ENCODE data around the gene TBC1D22A.

Gene TBC1D22A

DNA sequence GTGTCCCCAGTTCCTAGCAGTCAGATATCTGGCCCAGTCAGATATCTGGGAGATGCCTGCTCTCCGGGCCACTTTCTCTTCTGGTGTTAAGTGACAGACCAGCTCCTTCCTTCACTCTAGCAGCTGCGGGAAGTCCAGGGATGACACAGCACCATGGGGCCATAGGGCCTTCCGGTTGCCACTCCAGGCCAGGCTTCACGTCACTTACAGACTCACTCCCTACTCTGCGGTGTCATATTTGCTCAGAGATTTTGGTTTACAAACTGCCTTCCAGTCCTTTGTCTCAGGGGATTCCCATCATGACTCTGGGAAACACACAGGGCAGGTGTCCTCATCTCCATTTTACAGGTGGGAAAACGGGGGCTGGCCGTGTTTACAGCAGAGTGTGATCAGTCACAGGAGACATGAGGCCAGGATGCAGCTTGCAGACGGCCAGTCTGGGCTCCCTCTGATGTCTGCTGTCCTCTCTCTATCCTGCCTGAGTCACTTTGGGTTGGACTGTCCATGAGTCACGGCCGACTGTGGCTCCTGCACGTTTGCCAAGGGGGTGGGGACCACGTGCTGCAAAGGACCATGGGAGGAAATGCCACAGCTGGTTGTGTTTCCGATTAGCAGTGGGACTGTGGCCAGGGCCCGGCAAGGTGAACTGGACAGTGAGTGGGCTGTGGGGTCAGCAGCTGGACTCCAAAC is 8.2 kb upstream of the TBC1D22A start:
- peak; percentile 96 for DNase-seq

DNA sequence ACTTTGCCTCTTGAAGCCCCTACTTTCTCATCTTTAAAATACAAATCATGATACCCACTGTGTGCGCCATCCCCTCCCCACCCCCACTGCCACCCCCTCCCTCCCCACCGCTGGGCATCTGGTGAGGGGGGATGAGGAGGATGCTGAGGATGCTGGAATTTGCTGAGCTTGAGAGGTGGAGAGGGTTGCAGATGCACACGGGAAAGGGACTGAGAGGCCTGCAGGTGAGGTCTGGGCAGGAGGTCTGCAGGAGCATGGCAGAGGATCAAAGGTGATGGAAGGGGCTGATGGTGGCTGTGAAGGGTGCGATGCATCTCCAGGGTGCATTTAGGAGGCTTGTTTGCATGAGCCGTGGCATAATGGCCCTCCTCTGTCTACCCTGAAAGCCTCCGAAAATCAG is 7.6 kb upstream of the TBC1D22A start:
- no peak for DNase-seq

DNA sequence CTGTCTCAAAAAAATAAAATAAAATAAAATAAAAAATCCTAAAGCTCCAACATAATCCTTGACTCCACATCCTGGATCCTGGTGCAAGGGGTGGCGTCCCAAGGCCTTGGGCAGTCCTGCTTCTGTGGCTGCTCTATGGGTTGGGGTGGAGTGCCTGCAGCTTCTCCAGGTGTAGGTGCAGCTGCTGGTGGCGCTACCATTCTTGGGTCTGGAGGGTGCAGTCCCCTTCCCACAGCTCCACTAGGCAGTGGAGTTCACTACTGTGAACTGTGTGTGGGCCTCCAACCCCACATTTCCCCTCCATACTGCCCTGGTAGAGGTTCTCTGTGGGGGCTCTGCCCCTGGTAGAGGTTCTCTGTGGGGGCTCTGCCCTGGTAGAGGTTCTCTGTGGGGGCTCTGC is 6.9 kb upstream of the TBC1D22A start:
- DNase-seq: no peak

DNA sequence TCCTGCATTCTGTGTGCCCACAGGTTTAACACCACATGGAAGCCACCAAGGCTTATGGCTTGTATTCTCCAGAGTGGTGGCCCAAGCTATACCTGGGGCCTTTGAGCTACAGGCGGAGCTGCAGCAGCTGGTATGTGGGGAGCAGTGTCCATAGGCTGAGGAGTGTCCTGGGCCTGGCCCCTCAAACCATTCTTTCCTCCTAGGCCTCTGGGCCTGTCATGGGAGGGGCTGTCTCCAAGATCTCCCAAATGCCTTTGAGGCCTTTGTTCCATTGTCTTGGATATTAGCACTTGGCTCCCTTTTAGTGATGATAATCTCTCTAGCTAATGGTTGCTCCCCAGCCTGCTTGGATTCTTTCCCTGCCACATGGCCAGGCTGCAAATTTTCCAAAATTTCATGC is 6.4 kb upstream of the TBC1D22A start:
- DNase-seq: no peak

DNA sequence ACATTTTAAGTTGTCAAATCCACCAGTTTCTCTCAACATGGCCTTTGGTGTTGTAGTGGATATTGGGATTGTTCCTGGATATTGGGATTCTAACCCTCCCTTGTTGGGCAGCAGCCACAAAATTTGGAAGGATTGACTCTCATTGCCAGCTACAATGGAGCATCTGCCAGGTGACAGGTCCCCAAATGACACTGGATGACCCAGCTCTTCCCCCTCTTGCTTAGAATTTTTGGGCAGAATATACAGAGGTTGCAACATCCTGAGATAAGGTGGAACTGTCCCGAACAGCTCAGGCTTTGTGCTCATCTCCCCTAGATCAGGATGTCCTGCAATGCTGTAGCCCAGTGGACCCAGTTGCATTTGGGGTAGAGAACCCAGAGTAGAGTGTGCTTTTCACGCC is 5.3 kb upstream of the TBC1D22A start:
- no peak for DNase-seq

DNA sequence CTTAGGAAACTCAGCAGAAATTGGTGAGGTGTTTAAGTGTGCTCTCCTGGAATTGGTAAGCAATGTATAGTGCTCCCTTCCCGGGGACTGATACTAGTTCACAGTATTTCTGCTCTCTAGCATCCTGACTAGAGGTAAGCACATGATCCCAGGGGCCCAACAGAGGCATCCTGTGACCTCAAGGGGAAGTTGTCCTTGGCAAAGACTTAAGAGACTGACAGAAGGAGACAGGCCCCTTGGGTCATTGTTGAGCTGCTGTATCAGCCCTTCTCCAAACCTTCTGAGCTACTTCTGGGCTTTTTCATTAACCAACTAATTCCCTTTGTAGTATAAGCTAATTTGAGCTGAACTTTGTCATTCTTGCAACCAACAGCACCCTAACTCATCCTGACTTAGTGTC is 4.3 kb upstream of the TBC1D22A start:
- peak; percentile 54 for DNase-seq

DNA sequence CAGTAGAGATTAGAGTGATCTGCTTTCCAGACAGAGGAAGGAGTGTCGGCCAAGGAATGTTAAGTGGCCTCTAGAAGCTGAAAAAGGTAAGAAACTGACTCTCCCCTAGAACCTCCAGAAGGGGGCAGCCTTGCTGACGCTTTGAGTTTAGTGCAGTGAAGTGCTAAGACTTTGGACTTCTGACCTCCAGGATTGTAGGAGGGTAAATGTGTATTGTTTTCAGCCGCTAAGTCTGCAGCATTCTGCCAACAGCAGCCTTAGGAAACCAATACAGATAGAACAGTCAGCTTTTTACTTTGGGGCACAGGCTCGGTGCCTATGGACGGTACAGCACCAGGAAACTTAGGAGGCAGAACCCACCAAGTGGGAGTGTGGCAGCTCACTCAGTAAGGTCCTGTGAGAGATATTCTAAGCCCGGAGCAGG is 3.6 kb upstream of the TBC1D22A start:
- peak; percentile 79 for DNase-seq

DNA sequence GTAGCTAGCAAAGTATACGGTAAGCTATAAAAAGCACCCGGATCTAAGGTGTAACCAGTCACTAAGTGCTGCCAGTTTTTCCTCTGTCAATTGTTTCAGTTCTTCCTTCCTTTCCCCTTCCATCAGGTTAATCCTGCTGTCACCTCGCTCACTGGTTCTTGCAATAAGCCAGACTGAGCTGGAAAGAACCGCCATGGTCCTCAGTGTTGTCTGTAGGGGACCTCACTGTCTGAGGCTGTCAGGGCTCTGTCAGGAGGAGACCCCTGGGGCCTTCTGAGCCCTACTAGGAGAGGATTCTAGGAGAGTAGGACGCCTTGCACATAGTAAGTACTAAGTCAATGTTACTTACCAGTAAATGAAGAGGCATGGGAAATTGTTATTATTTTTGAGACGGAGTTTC is 1.4 kb upstream of the TBC1D22A start:
- DNase-seq: no peak

DNA sequence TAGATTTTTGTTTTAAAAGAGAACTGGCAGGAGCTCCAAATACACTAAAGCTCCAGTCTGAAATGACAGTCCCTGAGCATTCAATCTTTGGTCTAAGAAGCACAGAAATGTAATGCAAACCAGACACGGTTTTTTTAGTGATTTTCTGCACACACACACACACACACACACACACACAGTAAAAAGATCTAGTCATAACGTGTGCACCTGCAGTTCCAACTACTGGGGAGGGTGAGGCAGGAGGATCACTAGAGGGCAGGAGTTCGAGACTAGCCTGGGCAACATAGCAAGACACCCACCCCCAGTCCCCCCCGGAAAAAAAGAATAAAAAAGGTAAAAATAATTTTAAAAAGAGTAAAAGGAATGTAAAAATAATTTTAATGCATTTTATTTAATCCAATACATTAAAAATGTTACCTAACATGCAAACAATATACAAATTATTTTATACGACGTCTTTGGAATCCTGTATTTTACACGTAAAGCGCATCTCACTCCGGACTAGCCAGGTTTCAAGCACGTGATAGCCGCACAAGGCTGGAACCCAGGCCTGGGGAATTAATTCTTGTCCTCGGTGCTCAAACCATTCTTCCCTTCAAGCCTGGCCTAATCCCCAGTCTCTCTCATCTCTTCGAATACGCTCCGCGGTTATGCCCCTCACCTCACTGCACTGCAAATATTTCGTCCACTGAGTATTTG is 762 bp upstream of the TBC1D22A start:
- no peak for DNase-seq

DNA sequence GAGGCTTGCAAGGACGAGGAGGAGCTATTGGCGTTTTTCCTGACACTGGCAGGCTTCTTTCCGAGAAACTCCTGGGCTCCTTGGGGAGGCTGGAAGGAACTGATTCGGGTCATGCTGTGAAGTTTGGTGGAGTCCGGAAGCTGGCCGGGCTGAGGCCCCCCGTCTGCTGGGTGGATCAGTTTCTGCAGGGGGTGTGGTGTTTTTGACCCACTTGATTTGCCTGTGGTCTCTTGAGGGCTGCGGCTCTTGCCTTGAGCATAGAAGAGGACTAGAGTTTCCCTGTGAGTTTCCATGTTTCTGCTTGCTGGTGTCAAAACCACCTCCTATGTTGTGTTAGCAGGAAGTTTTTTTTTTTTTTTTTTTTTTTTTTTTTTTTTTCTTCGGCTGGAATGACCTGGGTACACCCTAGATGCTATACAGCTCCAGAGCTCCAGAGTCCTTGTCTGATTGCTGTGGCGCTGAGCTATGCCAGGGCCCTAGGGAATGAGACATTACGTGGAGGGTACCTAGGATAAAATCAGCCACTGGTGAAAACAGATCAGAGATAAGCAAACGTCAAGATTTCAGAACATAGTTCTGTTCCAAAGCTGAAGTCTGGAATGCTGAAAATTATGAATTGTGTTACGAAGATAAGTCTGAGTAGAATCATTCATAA is 728 bp downstream of the TBC1D22A start:
- DNase-seq: no peak

DNA sequence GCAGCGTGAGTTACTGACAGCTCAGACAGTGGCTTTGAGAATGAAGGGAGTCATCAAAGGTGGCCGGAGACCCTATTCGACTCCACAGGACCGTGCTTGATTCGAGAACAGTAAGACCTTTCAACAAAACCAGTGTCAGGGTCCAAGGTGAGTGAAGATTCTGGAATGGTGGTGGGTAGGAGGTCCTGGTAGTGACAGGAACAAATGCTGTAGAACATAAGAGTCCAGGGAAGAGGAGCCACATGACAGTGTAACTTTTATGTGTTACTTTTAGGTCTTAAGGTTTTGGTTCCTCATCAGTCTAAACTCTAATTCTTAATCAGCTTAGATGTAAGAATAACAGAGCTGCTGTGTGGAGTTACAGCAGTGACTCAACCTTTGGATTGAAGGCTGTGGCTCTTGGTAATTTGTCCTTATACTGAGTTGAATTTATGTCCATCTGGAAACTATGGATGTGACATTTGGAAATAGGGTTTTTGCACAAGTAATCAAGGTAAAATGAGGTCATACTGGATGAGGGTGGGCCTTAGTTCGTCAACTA is 1.8 kb downstream of the TBC1D22A start:
- DNase-seq: peak; percentile 51

DNA sequence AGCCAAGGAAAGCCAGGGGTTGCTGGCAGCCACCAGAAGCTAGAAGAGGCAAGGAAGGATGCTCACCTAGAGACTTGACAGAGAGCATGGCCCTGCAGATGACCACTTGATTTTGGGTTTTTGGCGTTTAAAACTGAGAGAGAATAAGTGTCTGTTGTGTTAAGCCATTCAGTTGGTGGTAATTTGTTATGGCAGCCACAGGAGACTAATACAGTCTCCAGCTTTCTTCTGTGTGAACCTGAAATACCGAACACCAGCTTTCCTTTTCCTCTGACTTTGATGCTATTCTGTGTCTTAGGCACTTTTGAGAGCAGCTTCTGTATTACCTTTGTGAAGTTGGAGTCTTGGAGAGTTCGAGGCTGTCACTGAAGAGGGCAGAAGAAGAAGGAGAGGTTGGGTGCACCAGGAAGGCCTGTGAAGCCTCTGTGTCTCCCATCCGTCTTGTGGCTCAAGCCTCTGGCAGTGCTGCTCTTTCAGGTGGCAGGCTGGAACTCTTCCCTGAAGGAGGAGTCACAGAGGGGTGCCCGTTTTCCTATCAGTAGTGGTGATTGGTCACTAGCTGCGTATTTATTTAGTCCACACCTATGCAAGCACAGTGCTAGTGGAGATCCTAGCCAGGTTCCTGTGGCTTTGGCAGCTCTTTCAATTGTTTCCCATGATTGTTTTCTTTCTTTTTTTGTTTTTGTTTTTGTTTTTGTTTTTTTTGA is 2.5 kb downstream of the TBC1D22A start:
- DNase-seq: no peak

DNA sequence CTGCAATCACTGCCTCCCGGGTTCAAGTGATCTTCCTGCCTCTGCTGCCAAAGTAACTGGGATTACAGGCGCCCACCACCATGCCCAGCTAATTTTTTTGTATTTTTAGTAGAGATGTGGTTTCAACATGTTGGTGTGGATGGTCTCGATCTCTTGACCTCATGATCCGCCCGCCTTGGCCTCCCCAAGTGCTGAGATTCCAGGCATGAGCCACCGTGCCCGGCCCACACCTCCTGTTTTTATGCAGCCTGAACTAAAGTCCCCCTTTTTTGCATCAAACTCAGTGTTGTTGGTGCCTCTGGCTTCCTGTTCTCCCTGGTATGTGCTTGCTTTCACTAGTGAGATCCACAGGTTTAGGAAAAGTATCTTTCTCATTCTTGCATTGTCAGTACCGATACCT is 4.2 kb downstream of the TBC1D22A start:
- no peak for DNase-seq

DNA sequence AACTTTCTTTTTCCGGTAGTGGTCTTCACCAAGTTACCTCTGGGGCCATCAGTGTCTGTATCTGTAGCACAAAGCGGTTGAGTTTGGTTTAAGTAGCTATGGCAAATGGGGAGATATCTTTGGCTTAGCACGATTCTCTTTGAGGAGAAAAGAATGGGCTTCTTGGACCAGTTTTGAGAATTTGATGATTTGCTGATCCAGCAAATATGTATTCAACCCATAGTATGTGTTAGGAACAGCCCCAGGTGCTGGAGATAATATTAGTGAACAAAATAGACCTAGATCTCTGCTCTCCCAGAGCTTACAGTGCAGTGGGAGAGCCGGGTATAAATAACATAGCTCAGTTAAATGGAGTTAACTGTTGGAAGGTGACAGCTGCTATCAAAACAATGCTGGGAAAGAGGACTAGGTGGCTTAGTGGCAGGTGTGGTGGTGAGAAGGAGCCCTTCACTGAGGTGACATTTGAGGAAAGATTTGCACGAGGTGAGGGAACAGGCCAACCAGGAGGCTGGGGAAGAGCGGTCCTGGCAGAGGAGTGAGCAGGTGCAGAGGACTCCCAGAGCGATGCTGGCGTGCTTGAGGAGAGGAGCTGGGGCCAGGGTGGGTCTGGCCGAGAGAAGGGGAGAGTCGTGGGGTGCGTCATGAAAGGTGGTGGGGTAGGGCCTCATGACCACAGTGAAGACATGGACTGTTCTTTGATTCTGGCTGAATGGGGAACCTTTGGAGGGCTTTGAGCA is 5.0 kb downstream of the TBC1D22A start:
- DNase-seq: no peak

DNA sequence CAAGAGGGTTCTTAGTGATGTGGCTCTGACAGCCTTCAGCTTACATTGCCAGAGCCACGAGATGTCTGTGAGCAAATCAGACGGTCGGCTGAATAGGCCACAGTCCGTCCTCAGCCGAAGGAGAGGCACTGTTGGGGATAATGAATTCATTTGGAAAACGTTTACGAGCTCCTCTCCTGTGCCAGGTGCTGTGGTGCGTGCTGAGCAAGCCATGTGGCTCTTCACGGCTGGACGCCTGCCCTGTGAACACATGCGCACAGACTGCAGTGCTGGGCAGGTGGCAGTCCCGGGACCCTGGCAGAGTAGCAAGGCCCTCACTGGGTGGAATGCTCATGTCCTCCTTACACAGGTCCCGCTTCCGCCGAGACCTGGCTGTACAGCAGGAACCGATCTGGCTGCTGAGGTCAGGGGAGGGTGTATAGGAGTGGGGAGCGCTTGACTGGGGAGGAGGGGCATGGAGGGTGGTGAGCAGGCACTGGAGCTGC is 6.8 kb downstream of the TBC1D22A start:
- DNase-seq: no peak

DNA sequence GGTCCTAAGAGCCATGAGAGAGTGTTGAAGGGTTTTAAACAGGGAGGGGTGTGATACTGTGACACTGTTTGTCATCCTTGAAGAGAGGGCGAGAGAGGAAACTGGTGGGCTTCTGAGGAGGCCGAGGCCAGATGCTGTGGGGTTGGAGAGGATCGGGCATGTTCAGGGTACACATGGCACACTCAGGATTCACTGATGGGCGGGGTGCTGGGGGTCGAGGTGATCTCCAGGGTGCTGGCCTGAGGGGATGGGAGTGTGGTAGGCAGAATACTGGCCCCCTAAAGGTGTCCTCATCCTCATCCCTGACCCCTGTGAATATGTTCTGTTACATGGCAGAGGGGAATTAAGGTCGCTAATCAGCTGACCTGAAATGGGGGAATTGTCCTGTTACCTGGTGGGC is 7.3 kb downstream of the TBC1D22A start:
- no peak for DNase-seq

DNA sequence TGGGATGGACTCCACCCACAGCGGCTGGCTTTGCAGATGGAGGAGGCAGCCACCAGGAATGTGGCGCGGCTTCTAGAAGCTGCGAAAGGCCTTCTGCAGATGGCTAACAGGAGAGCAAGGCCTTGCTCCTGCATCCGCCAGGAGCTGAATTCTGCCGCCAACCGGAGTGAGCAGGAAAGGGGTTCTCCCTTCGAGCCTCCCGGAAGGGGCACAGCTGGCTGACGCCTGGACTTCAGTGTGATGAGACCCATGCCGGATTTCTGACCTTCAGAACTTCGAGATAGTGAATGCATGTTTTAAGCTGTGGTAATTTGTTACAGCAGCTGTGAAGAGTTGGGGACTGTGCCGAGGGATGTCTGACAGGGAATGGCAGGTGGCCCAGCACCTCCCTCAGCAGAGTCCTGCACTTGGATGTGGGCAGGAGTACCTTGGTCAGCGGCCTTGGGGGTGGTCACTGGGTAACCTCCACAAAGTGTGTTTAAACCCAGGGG is 7.7 kb downstream of the TBC1D22A start:
- DNase-seq: no peak

DNA sequence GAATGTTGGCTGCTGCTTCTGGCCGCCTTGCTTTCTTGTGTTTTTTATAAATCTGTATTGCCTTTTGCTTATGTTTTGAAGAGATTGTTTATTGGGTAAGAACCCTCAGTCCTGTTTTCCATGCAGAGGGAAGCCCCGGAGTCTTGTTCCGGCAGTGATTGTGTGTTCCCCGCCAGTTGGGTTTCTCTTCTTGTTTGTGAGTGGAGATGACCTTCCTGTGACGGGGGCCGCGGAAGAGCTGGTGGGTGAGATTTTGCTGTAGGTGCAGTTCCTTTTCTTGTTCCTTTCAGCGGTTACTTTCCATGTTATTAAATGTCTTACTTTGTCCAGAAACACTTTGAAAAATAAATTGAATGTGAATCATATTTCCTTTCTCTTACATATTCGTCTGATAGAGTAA is 8.3 kb downstream of the TBC1D22A start:
- DNase-seq: peak; percentile 90

DNA sequence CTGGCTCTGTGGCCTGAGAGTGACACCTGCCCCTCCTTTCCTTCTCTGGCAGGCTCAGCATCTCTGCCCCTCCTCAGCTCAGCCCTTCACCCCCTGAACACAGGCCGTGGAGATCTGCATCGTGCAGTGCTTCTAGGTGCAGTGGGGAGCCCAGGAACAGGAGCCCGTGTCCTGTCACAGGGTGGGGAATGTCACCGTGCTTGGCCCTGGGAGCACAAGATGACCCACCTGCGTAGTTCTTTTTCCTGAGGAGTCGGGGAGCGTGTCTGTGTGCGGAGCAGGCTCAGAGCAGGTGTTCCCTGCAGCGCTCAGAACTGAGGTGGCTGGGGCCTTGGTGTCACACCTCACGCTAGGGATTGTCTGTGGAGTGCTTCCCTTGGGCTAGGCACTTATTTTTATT is 10.6 kb downstream of the TBC1D22A start:
- no peak for DNase-seq

DNA sequence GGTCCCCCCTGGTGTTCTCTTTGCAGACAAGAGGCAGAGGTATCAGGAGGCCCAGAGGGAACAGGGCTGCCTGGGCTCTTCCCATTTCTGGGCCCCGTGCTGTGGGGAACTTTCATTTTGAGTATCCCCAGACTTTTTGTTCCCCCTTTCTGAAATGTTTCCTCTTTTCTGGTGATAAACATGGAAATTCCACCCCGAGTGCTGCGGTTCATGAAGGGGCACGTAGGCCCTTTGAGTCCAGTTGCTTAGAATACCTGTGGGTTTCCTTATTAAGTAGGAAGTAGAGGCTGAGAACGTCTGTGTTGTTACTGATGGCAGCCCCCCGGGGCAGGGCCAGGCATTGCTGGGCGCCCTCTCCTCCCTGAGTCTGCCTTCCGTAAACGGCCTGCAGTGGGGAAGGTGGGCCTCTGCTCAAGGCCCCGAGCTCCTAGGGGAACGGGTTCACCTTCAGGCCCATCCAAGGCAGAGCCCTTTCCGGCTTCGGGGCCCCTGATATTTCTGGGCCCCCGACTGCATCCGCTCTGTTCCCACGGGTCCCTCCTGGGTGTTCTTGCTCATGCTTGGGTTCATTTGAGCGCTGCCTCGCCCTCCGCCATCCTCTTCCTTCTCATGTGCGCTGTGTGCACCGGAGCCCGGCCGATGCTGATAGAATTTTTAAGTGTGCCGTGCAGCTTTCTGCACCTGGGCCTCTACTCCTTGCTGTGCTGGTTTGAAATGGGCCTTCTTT is 12.0 kb downstream of the TBC1D22A start:
- DNase-seq: peak; percentile 96
